GM18868 (cell line): ENCODE results near the gene ZNF22.

Source experiments
- ATAC-seq: cut with Tn5 transposase; IDR thresholded peaks from one replicate; pipeline ENCODE4 v1.9.1; 2021; ENCODE audit warnings: mild to moderate bottlenecking, moderate library complexity; ENCODE audit not compliant: unreplicated experiment

Gene ZNF22

DNA sequence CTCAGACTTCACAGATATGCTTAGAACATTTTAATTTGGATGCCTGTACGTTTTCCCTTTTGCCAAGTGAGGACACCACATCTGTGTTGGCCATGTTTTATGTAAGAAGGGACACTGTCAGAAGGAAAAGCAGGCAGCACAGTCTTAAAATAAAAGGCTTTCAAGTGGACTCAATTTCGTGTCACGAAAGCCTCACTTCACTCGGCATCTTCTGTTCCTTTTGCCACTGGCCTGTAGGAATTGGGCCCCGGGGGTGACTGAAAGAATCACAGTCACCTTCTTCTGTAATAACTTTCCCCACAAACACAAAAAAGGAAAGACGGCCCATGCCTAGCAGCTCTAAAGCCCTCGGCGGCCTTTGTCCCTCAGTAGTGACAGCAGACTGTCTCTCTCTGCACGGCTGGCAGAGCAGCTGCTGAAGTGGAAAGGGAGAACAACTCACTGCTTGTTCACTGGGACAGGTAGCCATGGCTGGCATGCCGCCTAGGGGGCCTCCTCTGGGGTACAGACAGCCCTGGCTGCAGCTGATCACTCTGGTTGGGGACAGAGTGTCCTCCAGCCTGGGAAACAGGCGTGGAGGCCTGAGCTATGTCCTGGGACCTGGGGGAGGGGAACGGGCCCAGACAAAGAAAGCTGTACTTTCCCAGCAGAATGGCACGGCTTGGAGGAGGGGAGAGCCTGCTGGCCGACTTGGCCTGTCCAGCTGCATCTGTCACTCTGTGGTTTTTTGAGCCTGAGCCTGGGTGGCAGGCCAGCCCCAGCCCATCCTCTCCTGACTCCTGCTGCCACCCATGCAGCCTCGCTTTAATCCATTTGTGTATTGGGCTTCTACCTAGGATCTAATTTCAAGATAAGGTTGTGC lies 36.7 kb upstream of the ZNF22 start:
- ATAC-seq, result peak; percentile 21

DNA sequence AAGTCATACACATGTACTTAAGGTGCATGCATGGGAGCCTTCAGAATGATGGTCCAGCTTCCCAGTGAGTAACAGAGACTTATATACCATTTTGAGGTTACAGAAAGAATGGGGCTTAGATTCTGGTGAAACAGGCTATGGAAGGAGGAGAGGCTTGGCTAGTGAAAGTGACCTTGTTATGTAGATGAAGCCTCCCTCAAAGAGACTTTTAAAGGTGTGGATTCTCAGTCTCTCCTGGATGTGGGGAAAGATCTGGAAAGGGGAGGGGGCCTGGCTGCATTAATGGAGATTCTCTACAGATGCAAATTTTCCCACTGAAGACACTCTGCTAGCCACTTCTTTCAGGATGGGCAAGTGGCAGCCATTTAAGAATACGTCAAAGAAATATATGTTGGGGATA lies 35.6 kb upstream of the ZNF22 start:
- no peak for ATAC-seq

DNA sequence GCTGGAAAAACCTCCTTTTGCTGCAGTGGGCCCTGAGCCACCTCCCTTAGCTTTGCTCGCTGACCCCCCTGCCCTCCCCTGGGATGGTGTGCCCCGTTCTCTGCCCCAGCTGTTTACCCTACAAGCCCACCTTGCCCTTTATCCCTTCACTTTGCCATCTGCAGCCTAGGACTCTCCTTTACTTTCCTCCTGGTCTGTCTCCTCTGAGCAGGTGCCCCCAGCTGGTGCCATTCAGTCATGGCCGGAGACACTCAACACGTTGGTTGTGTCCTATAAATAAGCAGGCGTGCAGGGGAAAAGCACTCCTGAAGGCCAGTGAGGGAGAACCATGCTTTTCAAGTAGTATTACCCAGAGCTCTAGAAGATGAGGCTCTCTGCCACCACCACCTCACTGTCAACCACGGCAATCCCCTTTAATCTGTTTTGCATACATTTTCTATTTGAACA lies 35.0 kb upstream of the ZNF22 start:
- peak; percentile 50 for ATAC-seq

GRCh38 chr10:44966129-44966815 lies 34.5 kb upstream of the ZNF22 start:
- peak; percentile 24 for ATAC-seq

GRCh38 chr10:44966816-44967509 lies 33.8 kb upstream of the ZNF22 start:
- no peak for ATAC-seq

DNA sequence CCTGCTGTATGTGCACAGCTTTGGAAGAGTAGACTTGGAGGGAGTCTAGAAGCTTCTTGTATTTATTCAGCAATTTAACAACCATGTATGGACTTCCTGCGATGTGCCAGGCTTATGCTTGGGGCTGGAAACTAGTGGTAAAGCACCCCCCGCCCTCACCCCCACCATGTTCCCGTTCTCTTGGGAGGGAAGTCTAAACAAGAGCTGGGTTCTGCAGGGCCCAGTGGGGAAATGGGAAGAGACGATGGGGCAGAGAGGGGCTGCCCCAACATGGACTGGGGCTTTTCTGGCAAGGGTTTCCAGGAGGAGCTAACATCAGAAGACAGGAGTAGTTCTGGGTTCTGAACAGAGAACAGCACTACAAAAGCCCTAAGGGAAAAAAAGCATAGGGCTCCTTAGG lies 33.1 kb upstream of the ZNF22 start:
- no peak for ATAC-seq

GRCh38 chr10:44968091-44968490 lies 32.6 kb upstream of the ZNF22 start:
- ATAC-seq, result no peak

GRCh38 chr10:44968500-44969400 lies 32.0 kb upstream of the ZNF22 start:
- ATAC-seq, result no peak

- no peak for ATAC-seq
Observed at GRCh38 chr10:44969854-44970253, 30.9 kb upstream of the ZNF22 start.

DNA sequence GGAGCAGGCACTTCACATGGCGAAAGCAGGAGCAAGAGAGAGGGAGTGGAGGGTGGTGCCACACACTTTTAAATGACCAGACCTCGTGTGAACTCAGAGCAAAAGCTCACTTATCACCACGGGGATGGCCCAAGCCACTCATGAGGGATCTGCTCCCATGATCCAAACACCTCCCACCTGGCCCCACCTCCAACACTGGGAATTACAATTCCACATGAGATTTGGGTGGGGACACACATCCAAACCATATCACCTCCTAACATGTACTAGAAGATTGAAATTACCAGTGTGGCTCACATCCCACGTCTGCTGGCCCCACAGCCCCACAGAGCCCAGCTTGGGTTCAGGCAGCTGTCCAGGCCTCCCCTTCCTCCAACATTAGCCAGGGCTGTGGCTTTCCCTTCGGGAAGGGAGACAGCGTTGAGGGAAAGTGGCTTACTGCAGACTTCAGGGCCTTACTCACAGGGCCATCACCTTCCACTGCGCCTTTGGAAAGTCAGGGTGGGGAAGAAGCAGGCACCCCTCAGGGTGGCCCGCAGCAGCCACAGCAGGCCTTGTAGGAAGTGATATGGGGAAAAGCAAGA lies 29.8 kb upstream of the ZNF22 start:
- no peak for ATAC-seq

- no peak for ATAC-seq
Observed at GRCh38 chr10:44971434-44971833, 29.3 kb upstream of the ZNF22 start.

DNA sequence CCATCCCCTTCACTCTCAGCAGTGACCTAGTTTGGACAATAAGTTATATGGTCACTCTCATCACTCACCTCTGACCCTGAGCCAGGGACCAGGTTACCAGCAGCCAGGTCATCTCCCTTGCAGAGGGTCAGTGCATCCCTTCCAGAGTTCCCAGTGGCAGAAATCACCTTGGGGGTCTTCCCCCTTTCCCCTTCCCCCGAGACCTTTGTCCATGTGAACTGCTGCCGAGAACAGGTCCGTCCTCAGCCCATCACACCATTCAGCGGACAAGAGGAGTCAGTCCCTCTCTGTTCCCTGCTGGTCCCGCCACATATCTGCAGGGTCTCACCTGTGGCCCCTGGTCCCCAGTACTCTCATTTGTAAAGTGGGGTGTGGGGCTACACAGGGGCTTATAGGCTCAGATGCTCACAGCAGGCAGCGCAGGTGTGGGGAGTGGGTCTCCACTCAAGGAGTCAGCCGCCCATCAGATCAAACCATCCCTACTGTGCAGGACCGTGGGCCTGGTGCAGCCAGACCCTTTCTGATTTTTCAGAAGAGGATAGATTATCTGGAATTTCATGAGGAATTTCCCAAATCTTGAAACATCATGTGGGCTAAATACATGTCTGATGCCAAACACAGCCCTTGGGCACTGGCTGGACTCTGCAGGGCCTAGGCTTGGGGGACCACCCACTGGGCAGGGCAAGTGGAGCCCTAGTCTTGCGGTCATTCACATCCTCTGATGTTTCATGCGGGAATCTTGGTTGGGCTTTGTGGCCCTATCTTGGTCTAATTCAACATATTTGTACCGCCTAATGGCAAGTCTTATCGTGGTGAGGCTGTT lies 28.6 kb upstream of the ZNF22 start:
- no peak for ATAC-seq

DNA sequence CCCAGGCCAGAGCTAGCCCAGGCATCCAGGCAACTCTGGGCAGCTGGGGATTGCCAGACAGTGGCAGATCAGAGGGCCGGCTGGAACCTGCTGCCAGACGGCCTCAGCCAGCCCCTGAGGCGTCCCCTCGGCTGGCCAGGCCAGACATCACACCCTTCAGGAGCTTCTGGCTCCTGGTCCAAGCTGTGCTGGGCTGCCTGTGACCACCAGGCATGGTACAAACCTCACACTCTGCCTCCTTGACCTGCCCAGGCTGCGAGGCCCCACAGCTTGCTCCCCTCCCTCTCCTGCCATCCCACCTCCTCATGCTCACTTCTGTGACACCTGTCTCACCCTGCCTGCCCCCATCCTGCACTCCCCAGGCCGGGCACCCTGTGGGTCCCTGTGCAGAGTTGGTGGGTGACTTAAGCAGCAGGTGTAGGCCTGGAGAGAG lies 27.8 kb upstream of the ZNF22 start:
- ATAC-seq, result no peak

DNA sequence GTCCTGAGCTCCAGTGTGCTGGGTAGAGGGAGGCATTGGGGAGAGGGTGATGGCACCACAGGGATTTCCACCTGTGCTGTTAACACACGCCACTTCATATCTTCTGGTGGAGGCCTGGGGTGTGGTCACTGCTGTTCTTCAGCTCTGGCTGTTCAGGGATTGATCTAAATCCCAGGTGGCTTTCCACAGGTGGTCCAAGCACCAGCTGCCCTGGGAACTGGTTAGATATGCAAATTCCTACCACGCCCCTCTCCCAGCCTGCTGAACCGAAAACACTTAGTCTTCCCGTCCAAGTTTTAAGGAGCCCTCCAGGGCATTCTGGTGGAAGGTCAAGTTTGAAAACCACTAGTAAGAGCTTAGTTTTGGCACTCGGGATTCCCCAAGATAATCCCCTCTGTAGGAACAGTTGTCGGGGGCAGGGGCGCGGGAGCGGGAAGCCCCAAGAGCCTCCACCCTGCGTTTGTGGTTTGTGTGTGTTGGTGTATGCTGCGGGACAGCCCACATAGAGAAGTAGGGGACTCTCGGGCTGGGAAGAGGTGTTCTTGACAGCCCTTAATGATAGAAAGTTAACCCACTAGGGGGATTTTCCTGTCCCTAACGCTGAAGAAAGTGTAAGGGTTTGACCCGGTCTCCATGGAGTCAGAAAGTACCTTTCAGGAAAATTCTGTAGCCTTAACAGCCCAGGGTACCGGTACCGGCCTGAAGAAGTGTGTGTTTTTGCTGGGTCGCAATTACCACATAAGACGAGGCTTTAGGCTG lies 27.2 kb upstream of the ZNF22 start:
- ATAC-seq, result peak; percentile 38

DNA sequence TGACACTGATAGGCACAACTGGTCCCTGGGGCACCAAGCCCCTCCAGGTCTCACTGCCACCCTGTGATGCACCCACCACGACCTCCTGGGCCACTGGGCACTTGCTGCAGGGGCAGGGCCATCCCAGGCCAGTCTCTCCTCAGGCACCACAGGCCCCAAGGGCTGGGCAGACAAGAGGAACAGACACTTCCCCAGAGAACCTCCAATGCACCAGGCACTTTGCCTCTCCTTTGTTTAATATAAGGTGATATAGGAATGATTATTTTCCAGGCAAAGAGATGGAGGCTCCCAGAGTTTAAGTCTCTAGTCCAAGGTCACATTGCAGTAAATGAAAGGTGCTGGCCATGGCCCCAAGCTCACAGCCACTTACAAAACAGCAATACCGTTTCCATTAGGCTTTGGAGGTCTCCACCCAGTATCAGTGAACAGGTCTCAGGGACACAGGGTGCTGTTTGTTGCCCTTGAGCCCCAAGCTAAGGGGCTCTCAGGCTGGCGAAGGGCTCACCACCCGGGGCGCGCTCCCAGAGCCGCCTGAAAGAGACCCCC lies 26.6 kb upstream of the ZNF22 start:
- ATAC-seq, result no peak

- ATAC-seq, result peak; percentile 56
Observed at GRCh38 chr10:44974628-44975430, 25.9 kb upstream of the ZNF22 start.
